Measurements from ENCODE around the gene SCAMP5.

Gene SCAMP5

DNA sequence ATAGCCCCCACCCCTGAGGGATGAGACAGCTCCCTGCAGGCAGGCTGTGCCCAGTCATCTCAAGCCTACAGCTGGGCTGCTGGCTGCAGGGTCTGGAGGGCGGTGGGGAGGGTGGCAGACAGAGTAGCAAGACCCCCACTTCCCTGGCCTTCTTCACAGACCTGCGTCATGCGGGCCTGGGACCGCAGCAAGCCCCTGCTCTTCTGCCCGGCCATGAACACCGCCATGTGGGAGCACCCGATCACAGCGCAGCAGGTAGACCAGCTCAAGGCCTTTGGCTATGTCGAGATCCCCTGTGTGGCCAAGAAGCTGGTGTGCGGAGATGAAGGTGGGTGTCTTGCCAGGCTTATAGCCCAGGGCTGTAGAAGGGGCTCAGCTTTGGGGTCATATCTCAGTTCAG is 53.0 kb downstream of the SCAMP5 start:
- no peak for DNase-seq (ENCODE audit: low spot score)

GRCh38 chr15:75049392-75049791 is 54.0 kb downstream of the SCAMP5 start:
- DNase-seq (ENCODE audit: low spot score), result no peak

GRCh38 chr15:75050283-75050682 is 54.9 kb downstream of the SCAMP5 start:
- no peak for DNase-seq (ENCODE audit: low spot score)

DNA sequence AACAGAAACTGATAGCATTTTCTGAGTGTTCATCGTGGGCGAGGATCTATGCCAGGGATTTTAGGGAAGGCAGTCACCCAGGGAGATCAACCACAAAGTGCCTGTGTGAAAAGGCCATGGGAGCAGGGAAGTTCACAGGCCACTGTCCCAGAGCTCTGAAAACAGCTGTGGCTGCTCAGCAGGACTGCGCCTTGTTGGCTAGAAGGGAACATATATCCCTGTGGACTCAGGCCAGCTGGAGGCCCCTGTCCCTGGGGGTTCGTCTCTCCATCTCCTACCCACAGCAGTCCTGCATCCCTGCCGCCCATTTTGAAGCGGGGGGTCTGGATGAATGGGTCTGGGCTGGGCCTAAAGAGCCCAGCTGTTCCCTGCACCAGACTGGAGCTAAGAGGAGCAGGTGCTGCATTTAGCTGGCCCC is 55.8 kb downstream of the SCAMP5 start:
- DNase-seq (ENCODE audit: low spot score), result no peak

GRCh38 chr15:75051711-75052110 is 56.3 kb downstream of the SCAMP5 start:
- DNase-seq (ENCODE audit: low spot score), result no peak

- DNase-seq (ENCODE audit: low spot score), result no peak
Observed at GRCh38 chr15:75052972-75053747, 57.8 kb downstream of the SCAMP5 start.

DNA sequence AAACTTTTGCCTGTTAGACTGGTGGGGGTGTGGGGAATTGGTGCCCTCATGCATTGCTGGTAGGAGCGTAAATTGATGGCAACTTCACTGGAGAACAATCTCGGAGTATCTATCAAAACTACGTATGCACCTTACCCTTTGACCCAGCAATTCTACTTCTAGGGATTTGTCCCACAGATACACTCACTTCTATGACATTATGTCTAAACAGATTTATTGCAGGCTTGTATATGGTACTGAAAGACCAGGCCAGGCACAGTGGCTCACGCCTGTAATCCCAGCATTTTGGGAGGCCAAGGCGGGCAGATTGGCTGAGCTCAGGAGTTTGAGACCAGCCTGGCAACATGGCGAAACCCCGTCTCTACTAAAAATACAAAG is 58.4 kb downstream of the SCAMP5 start:
- DNase-seq (ENCODE audit: low spot score), result no peak

DNA sequence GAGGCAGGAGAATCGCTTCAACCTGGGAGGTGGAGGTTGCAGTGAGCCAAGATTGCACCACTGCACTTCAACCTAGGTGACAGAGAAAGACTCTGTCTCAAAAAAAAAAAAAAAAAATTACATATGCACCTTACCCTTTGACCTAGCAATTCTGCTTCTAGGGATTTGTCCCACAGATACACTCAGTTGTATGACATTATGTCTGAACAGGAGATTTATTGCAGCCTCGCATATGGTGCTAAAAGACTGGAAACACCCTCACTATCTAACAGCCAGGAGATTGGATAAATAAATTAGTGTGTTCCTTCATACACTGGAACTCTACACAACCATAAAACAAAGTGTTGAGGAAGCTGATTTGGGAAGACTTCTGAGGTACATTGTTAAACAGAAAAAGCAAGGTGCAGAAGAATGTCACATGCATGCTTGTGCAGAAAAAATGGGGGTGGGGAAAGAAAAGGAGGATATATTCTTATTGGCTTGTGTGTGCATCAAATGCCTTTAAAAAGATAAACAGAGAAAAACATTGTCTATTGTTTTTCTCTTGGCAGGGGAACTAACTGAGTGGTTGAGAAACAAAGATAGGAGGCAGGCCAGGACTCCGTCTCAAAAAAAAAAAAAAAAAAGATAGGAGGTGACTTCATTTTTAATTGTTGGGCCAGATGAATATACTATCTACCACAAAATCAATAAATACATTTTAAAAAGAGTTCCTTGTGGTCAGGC is 59.0 kb downstream of the SCAMP5 start:
- no peak for DNase-seq (ENCODE audit: low spot score)

GRCh38 chr15:75056036-75056435 is 60.7 kb downstream of the SCAMP5 start:
- DNase-seq (ENCODE audit: low spot score), result no peak

DNA sequence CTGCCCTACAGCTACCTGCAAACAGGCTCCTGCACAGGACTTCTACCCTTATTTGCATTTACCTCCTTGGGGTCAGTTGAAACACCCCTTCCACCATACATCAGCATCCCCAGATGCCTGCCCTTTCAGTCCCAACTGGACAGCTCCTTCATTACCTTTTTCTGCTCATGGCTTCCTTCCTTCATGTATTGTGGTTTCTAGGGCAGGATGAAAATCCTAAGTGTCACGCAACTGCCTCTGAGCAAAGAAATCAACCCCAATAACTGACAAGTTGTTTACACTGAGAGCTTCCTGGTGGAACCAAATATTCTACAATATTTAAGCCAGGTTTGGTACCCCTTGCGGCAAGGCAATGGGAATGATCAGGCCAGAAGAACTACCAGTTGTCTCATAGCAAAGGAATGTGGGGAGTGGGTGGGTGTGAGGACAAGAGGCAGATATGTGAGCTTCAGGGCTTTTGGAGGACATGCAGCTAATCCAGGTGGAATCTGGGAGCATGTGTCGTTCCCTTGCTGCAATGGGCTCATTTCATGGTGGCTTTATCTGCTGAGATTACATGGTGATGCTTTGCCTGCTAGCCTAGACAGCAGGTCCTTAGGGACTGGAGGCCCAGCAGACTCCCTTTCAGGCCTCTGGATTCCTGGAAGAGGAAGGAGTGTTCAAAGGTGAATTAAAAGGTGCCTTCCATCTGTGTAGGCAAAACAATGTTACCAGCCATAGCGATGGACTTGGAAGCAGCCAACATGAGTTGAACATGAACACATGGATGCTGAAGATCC is 63.0 kb downstream of the SCAMP5 start:
- DNase-seq (ENCODE audit: low spot score), result no peak

- DNase-seq (ENCODE audit: low spot score), result no peak
Observed at GRCh38 chr15:75059607-75060006, 64.2 kb downstream of the SCAMP5 start.

- DNase-seq (ENCODE audit: low spot score), result peak; percentile 30
Observed at GRCh38 chr15:75061272-75061671, 65.9 kb downstream of the SCAMP5 start.

DNA sequence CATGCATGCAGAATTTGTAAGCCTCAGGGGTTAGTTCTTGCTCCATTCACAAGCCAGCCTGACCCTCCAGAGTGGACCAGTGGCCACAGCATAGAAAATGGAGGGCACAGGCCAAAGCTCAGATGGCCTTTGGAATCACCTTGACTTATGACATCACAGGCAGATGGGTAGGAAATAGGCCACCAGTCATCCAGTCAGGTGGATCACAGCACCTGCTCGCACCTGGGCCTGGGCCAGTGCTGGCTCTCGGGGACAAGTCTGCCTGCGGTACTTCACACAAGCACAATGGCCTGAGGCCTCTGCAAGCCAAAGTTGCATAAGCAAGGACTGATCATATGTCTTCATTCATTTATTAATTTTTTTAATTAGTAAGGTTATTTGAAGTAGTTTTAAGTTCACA is 67.3 kb downstream of the SCAMP5 start:
- DNase-seq (ENCODE audit: low spot score), result no peak

GRCh38 chr15:75063338-75063737 is 68.0 kb downstream of the SCAMP5 start:
- DNase-seq (ENCODE audit: low spot score), result no peak

DNA sequence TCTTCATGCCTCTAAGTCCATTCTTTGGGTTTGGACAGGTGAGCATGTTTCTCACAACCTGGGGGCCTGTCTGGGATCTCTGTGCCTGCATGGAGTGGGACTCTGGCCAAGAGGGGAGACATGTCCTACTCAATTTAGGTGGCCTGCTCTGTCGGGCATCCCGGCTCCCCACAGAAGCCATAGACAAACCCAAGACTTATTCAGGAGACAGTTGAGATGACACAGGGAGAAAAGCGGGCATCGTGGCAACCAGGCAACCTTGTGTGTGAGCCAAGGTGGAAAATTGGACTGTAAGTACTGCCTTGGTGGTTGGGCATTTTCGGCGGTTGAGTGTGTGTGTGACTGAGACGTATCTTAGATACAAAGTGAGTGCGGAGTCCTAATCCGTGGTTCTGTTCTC is 68.5 kb downstream of the SCAMP5 start:
- no peak for DNase-seq (ENCODE audit: low spot score)

- no peak for DNase-seq (ENCODE audit: low spot score)
Observed at GRCh38 chr15:75064846-75065245, 69.5 kb downstream of the SCAMP5 start.

GRCh38 chr15:75065467-75065850 is 70.1 kb downstream of the SCAMP5 start:
- no peak for DNase-seq (ENCODE audit: low spot score)

DNA sequence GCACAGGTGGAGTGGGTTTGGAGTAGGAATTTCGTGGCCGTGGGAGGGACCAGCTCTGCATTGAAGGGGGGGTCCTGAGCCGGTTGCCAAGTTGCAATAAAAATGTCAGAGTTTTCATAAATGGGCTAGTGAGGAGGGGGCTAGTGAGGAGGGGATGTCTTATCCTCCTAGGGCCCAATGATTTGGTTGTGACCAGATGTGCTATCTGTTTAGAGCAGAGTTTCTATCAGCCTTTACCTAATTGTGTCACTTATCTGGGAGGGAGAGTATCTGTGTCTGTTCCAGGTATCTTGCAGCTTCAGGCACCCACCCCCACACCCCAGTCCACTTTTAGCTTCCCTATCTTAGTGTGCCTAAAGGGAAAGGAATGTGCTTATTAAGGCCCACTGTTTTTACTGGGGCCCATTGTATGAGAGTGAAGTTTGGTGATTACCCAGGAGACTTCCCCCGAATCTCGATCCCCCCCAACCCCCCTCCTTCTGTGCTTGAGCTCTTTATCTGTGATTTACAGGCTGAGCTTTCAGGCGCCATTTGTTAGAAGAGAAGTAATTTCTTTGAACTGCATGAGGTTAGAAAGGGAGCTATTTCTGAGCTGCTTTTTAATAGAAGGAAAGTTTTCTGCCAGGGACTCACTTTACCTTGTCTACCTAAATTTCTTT is 70.6 kb downstream of the SCAMP5 start:
- no peak for DNase-seq (ENCODE audit: low spot score)

- DNase-seq (ENCODE audit: low spot score), result no peak
Observed at GRCh38 chr15:75067123-75067830, 71.9 kb downstream of the SCAMP5 start.

- no peak for DNase-seq (ENCODE audit: low spot score)
Observed at GRCh38 chr15:75068748-75069147, 73.4 kb downstream of the SCAMP5 start.

DNA sequence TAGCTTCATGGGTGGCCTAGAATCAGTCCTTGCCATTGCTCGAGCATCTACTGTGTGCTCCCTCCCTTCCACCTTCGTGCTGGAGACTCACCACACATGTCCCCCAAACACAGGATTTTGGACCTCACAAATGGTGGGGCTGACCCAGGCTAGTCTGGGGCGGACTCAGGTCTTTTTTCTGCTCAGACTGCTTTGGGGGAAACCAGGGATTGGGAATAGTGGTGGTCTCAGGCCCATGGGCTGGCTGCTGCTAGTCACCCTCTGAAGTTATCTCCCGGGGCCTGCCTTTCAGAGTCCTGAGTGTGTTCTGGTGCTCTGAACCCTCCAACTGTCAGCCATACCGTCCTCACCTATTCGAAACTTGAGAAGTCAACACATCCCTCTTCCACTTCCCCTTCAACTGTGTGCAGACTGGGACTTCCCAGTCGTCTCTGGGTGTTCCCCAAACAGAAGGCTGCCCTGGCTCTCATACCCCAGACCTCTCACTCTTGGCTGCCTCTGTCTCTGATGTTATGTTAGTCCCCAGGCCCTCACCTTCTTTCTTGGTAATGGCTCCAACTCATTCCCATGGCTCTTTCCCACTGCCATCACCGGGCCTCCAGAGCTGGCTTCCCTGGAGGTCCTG is 74.0 kb downstream of the SCAMP5 start:
- no peak for DNase-seq (ENCODE audit: low spot score)

Measured in GM03348 (cell line).